GM19395 (cell line): ENCODE measurements around the gene ALG1.
"Not testable (repeated sequence)": the region's sequence is repeated elsewhere in the genome, so short reads cannot be mapped to it uniquely, and the experiment has no call there.

Source experiments
- ATAC-seq: cut with Tn5 transposase; IDR thresholded peaks from one replicate; pipeline ENCODE4 v1.9.1; 2021; ENCODE audit warnings: mild to moderate bottlenecking, moderate library complexity; ENCODE audit not compliant: unreplicated experiment

Gene ALG1

DNA sequence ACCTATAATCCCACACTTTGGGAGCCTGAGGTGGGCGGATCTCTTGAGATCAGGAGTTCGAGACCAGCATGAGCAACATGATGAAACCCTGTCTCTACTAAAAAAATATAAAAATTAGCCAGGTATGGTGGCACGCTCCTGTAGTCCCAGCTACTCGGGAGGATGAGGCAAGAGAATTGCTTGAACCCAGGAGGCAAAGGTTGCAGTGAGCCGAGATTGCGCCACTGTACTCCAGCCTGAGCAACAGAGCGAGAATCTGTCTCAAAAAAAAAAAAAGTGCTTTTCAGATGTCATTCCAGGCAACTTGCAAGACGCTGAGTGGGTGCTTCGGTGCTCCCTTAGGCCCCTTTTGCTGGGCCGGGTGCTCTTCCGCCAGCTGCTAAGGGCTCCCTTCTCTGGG, 27.1 kb upstream of the ALG1 start:
- not testable (repeated sequence) for ATAC-seq

DNA sequence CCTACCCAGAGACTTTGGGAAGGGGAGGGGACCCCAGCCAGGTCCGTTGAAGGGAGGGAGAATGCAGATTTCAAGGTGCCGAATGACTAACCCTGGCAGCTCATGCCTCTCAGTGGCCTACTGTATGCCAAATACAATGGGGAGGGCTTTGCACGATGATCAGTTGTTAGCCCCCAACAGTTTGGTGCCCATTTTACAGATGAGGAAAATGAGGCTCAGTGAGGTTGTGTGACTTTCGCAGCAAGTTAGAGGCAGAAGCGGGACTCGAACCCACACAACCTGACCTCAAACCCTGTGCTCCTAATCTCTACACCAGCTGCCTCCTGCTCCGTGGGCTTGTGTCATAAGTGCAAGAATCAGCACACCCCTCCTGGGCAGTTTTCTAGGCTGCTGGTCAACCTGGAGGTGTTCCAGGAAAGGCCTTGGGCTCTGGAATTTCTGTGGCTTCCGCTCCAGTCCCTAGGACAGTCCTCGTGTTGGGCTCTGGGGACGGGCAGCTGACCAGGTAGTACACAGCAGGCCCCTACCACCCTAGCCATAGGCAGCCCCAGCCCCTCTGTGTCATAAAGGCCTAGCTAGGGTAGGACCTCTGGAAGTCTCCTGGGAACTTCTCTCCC, 26.0 kb upstream of the ALG1 start:
- ATAC-seq = no peak

GRCh38 chr16:5046914-5047313, 24.7 kb upstream of the ALG1 start:
- no peak for ATAC-seq

GRCh38 chr16:5054876-5055865, 16.5 kb upstream of the ALG1 start:
- no peak for ATAC-seq

DNA sequence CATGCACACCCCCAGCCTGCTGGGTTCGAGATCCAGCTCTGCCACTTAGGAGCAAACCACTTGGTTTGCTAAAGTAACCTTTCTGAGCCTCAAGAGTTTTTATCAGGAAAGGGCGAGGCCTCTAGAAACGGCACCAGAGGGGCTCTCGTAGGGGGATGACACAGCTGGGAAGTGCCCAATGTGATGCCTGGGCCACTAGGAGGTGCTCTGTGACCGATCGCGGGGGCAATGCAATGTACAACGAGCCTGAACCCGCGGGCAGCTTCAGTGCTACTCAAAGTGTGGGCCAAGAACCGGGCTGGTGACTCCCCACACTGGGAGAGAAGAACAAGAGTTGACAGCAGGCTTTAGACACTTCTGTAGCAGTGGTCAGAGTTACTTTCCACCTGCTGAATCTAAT, 15.3 kb upstream of the ALG1 start:
- ATAC-seq = no peak

DNA sequence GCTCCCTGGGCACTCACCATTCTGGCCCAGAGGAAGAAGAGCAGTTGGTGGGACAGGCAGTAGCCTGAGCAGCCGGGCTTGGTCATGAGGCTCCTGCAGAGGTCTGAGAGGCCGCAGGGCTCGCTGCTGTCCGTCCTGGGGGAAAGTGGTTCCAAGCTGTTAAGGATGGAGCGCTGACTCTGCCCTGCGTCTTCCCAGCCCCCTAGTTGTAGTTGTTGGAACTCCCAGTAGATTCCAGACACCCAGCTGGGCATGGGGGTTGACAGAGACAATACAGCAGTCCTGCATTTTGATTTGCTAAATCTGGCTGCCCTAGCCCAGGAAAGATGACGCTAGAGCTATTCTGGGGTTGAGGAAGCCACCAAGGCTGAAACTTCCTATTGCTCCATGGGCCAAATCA, 13.2 kb upstream of the ALG1 start:
- no peak for ATAC-seq

DNA sequence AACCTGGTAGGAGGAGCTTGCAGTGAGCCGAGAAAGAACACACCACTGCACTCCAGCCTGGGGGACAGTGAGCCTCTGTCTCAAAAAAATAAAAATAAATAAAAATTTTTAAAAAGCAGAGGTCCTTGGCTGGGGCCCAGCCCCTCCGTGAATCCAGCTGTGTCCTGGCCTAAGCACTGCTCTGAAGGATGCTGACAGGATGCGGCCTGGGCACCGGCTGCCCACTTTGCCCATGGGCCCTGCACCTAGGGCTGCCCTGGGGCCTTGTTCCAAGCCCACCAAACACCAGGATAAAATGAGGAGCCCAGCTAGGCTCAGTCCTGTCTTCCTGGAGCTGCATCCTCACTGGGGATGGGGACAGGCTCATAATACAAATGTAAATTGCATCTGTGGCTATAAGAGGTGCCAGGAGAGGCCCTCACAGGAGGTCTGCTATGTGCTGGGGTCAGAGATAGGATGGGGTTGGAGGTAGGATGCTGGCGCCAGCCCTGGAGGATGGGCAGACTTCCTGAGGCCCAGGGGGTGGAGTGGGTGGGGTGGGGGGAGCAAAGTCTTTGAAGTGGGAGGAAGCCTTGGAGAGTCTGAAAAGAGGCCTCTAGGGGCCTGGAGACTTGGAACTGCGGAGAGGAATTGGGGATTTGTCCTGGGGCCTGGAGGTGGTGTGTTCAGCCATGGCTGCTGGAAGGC, 12.1 kb upstream of the ALG1 start:
- ATAC-seq = no peak

GRCh38 chr16:5060073-5060641, 11.5 kb upstream of the ALG1 start:
- no peak for ATAC-seq

- no peak for ATAC-seq
Observed at GRCh38 chr16:5062051-5062450, 9.6 kb upstream of the ALG1 start.

- ATAC-seq = no peak
Observed at GRCh38 chr16:5062790-5063765, 8.6 kb upstream of the ALG1 start.

DNA sequence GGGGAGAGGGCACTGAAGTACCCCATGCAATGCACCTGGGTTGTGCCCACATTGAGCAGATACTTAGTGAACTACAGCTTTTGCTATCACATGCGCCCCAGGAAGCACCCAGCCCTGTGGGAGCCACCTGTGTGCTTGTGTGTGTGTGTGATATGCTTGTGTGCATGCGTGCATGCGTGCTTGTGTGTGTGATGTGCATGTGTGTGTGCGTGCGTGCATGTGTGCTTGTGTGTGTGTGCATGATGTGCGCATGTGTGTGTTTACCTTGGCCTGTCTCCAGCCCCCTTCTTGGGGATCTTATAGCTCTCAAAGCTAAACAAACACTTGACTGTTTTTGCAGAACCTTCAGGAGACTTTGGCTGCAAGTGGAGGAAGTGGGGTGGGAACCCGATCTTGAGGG, 6.7 kb upstream of the ALG1 start:
- ATAC-seq = no peak

GRCh38 chr16:5065326-5065725, 6.3 kb upstream of the ALG1 start:
- ATAC-seq = no peak

GRCh38 chr16:5065813-5066212, 5.8 kb upstream of the ALG1 start, which contains the start of gene C16orf89:
Gene C16orf89, minus strand, starts transcription at chr16:5065956. Its CDS starts 48 bp downstream, at chr16:5065908.
- ATAC-seq = no peak

DNA sequence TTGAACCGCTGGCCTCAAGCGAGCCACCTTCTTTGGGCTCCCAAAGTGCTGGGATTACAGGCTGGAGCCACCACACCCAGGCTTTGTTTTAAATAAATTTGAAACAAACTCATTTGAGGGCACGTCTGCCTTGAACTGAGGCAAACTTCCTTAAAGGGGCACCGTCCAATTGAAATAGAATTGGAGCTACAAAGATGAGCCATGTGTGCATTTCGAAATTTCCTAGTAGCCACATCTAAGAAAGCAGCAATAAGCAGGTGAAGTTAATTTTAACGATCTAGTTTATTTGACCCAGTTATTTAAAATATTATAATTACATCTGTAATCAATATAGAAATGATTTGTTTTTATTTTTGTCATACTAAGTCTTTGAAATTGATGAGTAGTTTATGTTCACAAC, 5.1 kb upstream of the ALG1 start:
- no peak for ATAC-seq

DNA sequence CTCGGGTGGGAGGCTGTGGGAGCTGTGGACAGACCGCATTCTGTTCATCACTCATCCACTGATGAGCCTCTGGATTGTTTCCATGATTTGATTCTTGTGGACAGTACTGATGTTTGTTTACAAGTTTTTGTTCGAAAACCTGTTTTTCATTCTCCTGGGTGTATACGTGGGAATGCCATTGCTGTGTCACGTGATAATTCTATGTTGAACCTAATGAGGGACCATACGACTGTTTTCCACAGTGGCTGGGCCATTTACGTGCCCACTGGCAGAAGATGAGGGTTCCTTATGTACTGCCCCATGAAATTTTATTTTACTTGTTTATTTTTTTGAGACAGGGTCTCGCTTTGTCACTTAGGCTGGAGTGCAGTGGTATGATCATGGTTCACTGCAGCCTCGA, 2.6 kb upstream of the ALG1 start:
- ATAC-seq = no peak

DNA sequence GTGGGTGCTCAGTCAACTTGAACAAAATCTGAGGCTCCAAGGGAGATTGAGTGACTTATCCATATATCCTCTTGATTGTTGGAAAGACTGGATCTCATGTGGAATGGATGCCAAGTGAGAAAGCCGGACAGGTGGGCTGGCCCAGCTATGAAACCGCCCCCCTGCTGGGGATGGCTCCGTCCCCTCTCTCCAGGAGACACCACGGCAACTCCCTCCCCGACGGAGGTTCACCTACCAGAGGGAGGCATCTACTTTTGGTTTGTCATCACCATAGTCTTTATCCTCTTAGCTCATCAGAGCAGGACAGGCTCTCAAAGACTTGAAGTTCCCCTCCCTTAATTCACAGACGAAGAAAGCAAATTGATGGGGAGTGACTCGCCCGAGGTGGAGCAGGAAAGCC, 1.8 kb upstream of the ALG1 start:
- ATAC-seq = no peak

- ATAC-seq = no peak
Observed at GRCh38 chr16:5070431-5071186, 1.0 kb upstream of the ALG1 start.

DNA sequence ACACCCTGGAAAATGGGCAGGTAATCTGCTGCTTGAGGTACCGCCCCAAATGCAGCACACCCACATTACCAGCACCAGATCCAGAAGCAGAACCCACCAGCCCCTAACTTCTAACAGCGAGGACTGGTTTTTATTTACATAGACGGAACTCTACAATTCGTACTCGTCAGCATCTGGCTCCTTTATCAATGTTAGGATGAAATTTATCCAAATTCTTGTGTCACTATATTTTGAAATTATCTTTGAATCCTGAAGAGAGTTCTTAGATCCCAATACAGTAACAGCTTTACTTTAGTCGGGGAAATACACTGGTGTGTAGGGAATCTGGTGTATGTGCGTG, 332 bp upstream of the ALG1 start:
- no peak for ATAC-seq
